ENCODE measurements around the gene PPP1R27. TPM values are rescaled to one million over a fixed set of nuclear protein-coding genes. Genes with fewer than 3 reads are reported as not detected.
A peak's percentile ranks its signal among the peaks of the same experiment; 100 is the strongest.

Gene PPP1R27
- total and polyA plus RNA-seq, 9 of the 15 experiments (the other 6 are each of a cell fraction or from before 2014, with no cell fraction given) = 0.29 to 6.9 (median 1.5) TPM; not detected in 2

- TF ChIP-seq CLOCK (CRISPR knock-in tag; IDR thresholded peaks at IDR 0.05; ENCODE audit: borderline replicate concordance) (no peak), DNMT1 (IDR thresholded peaks at IDR 0.05) (no peak), ZBTB7A (IDR thresholded peaks at IDR 0.05; ENCODE audit: borderline replicate concordance, control insufficient read depth, low read depth, low read length) (no peak), ZBTB43 (CRISPR knock-in tag; IDR thresholded peaks at IDR 0.05) (no peak), GTF2A2 (tag; IDR thresholded peaks at IDR 0.05) (no peak), ZNF431 (CRISPR knock-in tag; IDR thresholded peaks at IDR 0.05) (no peak; the same call in 1 of the 2 replicates), ZBTB17 (CRISPR knock-in tag; IDR thresholded peaks at IDR 0.05) (peak; percentile 60), ZBTB12 (CRISPR knock-in tag; IDR thresholded peaks at IDR 0.05) (no peak), JUND (IDR thresholded peaks at IDR 0.05; ENCODE audit: borderline replicate concordance, low read depth, low read length) (peak; percentile 55; the same call in 1 of the 2 replicates), JUND (tag; IDR thresholded peaks at IDR 0.05; ENCODE audit: borderline replicate concordance, low read depth, low read length) (peak; percentile 63; the same call in 1 of the 3 replicates), RFX7 (CRISPR knock-in tag; IDR thresholded peaks at IDR 0.05) (no peak), ZNF77 (CRISPR knock-in tag; IDR thresholded peaks at IDR 0.05) (no peak), GABPB2 (CRISPR knock-in tag; conservative IDR thresholded peaks at IDR 0.05) (no peak; the same call in 1 of the 2 replicates)
- TF ChIP-seq, protein P1, sequence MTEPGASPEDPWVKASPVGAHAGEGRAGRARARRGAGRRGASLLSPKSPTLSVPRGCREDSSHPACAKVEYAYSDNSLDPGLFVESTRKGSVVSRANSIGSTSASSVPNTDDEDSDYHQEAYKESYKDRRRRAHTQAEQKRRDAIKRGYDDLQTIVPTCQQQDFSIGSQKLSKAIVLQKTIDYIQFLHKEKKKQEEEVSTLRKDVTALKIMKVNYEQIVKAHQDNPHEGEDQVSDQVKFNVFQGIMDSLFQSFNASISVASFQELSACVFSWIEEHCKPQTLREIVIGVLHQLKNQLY (CRISPR knock-in tag; conservative IDR thresholded peaks at IDR 0.05) = no peak; a peak in 1 of 4 replicates
- TF ChIP-seq, protein P2, sequence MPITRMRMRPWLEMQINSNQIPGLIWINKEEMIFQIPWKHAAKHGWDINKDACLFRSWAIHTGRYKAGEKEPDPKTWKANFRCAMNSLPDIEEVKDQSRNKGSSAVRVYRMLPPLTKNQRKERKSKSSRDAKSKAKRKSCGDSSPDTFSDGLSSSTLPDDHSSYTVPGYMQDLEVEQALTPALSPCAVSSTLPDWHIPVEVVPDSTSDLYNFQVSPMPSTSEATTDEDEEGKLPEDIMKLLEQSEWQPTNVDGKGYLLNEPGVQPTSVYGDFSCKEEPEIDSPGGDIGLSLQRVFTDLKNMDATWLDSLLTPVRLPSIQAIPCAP (CRISPR knock-in tag; IDR thresholded peaks at IDR 0.05; ENCODE audit: borderline replicate concordance) = no peak
- TF ChIP-seq, protein P3, sequence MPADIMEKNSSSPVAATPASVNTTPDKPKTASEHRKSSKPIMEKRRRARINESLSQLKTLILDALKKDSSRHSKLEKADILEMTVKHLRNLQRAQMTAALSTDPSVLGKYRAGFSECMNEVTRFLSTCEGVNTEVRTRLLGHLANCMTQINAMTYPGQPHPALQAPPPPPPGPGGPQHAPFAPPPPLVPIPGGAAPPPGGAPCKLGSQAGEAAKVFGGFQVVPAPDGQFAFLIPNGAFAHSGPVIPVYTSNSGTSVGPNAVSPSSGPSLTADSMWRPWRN (IDR thresholded peaks at IDR 0.05; ENCODE audit: low read depth) = peak; percentile 45; the same call in 1 of the 2 replicates
- TF ChIP-seq, protein P4, sequence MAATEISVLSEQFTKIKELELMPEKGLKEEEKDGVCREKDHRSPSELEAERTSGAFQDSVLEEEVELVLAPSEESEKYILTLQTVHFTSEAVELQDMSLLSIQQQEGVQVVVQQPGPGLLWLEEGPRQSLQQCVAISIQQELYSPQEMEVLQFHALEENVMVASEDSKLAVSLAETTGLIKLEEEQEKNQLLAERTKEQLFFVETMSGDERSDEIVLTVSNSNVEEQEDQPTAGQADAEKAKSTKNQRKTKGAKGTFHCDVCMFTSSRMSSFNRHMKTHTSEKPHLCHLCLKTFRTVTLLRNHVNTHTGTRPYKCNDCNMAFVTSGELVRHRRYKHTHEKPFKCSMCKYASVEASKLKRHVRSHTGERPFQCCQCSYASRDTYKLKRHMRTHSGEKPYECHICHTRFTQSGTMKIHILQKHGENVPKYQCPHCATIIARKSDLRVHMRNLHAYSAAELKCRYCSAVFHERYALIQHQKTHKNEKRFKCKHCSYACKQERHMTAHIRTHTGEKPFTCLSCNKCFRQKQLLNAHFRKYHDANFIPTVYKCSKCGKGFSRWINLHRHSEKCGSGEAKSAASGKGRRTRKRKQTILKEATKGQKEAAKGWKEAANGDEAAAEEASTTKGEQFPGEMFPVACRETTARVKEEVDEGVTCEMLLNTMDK (IDR thresholded peaks at IDR 0.05; ENCODE audit: borderline replicate concordance, insufficient read depth, low read depth, low read length, poor library complexity, severe bottlenecking) = peak; percentile 94
Observed at GRCh38 chr17:81821603-81822311, 13.1 kb downstream of the PPP1R27 start (continued).
